K562 (cell line): ENCODE results near the gene TPRG1L. TPM values are rescaled to one million over a fixed set of nuclear protein-coding genes. Genes with fewer than 3 reads are reported as not detected.
A peak's percentile ranks its signal among the peaks of the same experiment; 100 is the strongest.

Source experiments
- ATF1 ChIP-seq, 2 experiments: fragments of 450-650 bp in 1 of 2; IDR thresholded peaks; 2 replicates each; pipeline ENCODE4 v1.6.1; 2016; ENCODE audit warnings: missing compliant biosample characterization in 1 of 2, missing genetic modification characterization in 1 of 2
- BACH1 ChIP-seq: fragments of 200-800 bp; sonication (Bioruptor generic); IDR thresholded peaks from 2 replicates; pipeline ENCODE4 v1.6.1; 2016; ENCODE audit warnings: missing genetic modification characterization, missing compliant biosample characterization
- ETV5 ChIP-seq: sonication (generic); formaldehyde crosslinking; IDR thresholded peaks from 2 replicates; pipeline ENCODE4 v1.4.0; 2020; ENCODE audit warnings: low read depth, mild to moderate bottlenecking, missing genetic modification reagents
- HMG20B ChIP-seq: fragments of 250-450 bp; sonication (Bioruptor Pico); IDR thresholded peaks from 2 replicates; pipeline ENCODE4 v1.5.0; 2021; ENCODE audit warnings: mild to moderate bottlenecking
- HNRNPH1 ChIP-seq: fragments of 200-400 bp; formaldehyde crosslinking; optimal IDR thresholded peaks from 2 replicates; pipeline ENCODE3; 2017; ENCODE audit warnings: low read depth, mild to moderate bottlenecking, low read length, moderate library complexity
- ILF3 ChIP-seq: fragments of 450-650 bp; IDR thresholded peaks from 2 replicates; pipeline ENCODE4 v1.6.1; 2018; ENCODE audit warnings: antibody characterized with exemption, mild to moderate bottlenecking, moderate library complexity, borderline replicate concordance
- MTA1 ChIP-seq: fragments of 450-650 bp; IDR thresholded peaks from 2 replicates; pipeline ENCODE4 v1.6.1; 2017; ENCODE audit warnings: borderline replicate concordance
- NR3C1 ChIP-seq: sonication (generic); formaldehyde crosslinking; IDR thresholded peaks from 2 replicates; pipeline ENCODE4 v1.8.1; 2022; ENCODE audit warnings: missing genetic modification reagents
- PHB ChIP-seq: fragments of 250-450 bp; sonication (Bioruptor Pico); IDR thresholded peaks from 2 replicates; pipeline ENCODE4 v1.5.0; 2021
- SIN3B ChIP-seq: fragments of 450-650 bp; IDR thresholded peaks from 2 replicates; pipeline ENCODE4 v1.6.1; 2017; ENCODE audit warnings: low read depth, mild to moderate bottlenecking, moderate library complexity
- SREBF1 ChIP-seq: fragments of 150-350 bp; IDR thresholded peaks from 2 replicates; pipeline ENCODE4 v1.6.1; 2014; ENCODE audit warnings: antibody characterized with exemption, low read depth, low read length, borderline replicate concordance
- SUPT5H ChIP-seq: fragments of 450-650 bp; IDR thresholded peaks from 2 replicates; pipeline ENCODE4 v1.6.1; 2016
- TEAD4 ChIP-seq, 2 experiments: sonication (generic) in 1 of 2; formaldehyde crosslinking in 1 of 2; IDR thresholded peaks; 2 replicates each; pipeline versions ENCODE4 v1.6.1 to v1.8.0; 2012 to 2022; ENCODE audit warnings: borderline replicate concordance in 1 of 2, inconsistent platforms in 1 of 2, low read length in 1 of 2, mild to moderate bottlenecking in 1 of 2, missing genetic modification reagents in 1 of 2
- TGIF2 ChIP-seq: sonication (generic); formaldehyde crosslinking; IDR thresholded peaks from 2 replicates; pipeline ENCODE4 v1.8.1; 2022; ENCODE audit warnings: mild to moderate bottlenecking, missing genetic modification reagents, moderate library complexity
- XRCC5 ChIP-seq: fragments of 200-400 bp; formaldehyde crosslinking; IDR thresholded peaks from 2 replicates; pipeline ENCODE4 v1.6.1; 2017; ENCODE audit warnings: low read depth, mild to moderate bottlenecking, low read length
- ZBTB8A ChIP-seq: fragments of 450-650 bp; IDR thresholded peaks from 2 replicates; pipeline ENCODE4 v1.6.1; 2018; ENCODE audit warnings: mild to moderate bottlenecking, moderate library complexity; ENCODE audit not compliant: partially characterized antibody
- ZFP36 ChIP-seq: fragments of 150-350 bp; IDR thresholded peaks from 2 replicates; pipeline ENCODE4 v1.6.1; 2018; ENCODE audit warnings: low read length, low read depth; ENCODE audit not compliant: partially characterized antibody
- ZFX ChIP-seq: sonication (generic); formaldehyde crosslinking; IDR thresholded peaks from 2 replicates; pipeline ENCODE4 v1.8.0; 2022; ENCODE audit warnings: mild to moderate bottlenecking, missing genetic modification reagents, moderate library complexity
- ZNF224 ChIP-seq: sonication (generic); formaldehyde crosslinking; IDR thresholded peaks from 2 replicates; pipeline ENCODE4 v1.8.0; 2022; ENCODE audit warnings: mild to moderate bottlenecking, missing genetic modification reagents
- ZNF282 ChIP-seq: sonication (generic); formaldehyde crosslinking; IDR thresholded peaks from 2 replicates; pipeline ENCODE4 v1.8.1; 2023; ENCODE audit warnings: missing genetic modification reagents
- ZNF384 ChIP-seq: IDR thresholded peaks from 2 replicates; pipeline ENCODE4 v1.6.1; 2012; ENCODE audit warnings: low read depth, low read length, improper control_type of control experiment
- ZNF696 ChIP-seq: fragments of 250-450 bp; sonication (Bioruptor Pico); conservative IDR thresholded peaks from 2 replicates; pipeline ENCODE4 v1.4.0; 2020; ENCODE audit warnings: mild to moderate bottlenecking, moderate library complexity
- ZZZ3 ChIP-seq: fragments of 450-650 bp; IDR thresholded peaks from 2 replicates; pipeline ENCODE4 v1.6.1; 2016; ENCODE audit warnings: antibody characterized with exemption, mild to moderate bottlenecking, moderate library complexity
- polyA plus RNA-seq, 8 experiments: library from polyadenylated mRNA; depleted of rRNA in 4 of 8; stranded (reverse) in 5 of 8; unstranded in 3 of 8; fragments of >200 nt; fragmentation: Nextera tagmentation in 2 of 8; fragmentation: Illumina TruSeq in 1 of 8; extraction: Ambion mirVana in 2 of 8; extraction: Trizol in 1 of 8; gene quantifications; 2 replicates each; pipeline versions ENCODE4 v1.2.1 to v1.2.3, GENCODE V29; 2011 to 2014; ENCODE audit warnings: inconsistent platforms in 1 of 8, missing spikeins in 1 of 8
- total RNA-seq, 7 experiments: library from RNA; depleted of rRNA in 6 of 7; stranded (reverse); fragments of >200 nt in 6 of 7; fragmentation: Illumina TruSeq in 2 of 7; extraction: Trizol in 2 of 7; gene quantifications; 2 replicates each; pipeline versions ENCODE4 v1.2.1 to v1.2.3, GENCODE V29; 2011 to 2021; ENCODE audit warnings: low replicate concordance in 1 of 7
- TF ChIP-seq, protein P1 (sequence below): fragments of 250-450 bp; sonication (Bioruptor Pico); IDR thresholded peaks from 2 replicates; pipeline ENCODE4 v1.8.0; 2022; ENCODE audit warnings: moderate library complexity, mild to moderate bottlenecking, inconsistent platforms
- TF ChIP-seq, protein P2 (sequence below): fragments of 250-450 bp; sonication (Bioruptor Pico); IDR thresholded peaks from 2 replicates; pipeline ENCODE4 v1.8.0; 2022; ENCODE audit warnings: inconsistent platforms
- TF ChIP-seq, protein P3 (sequence below): sonication (generic); formaldehyde crosslinking; IDR thresholded peaks from 2 replicates; pipeline ENCODE4 v1.8.1; 2022; ENCODE audit warnings: missing genetic modification reagents

Gene TPRG1L
- total and polyA plus RNA-seq, 9 of the 15 experiments (the other 6 are each of a cell fraction or from before 2014, with no cell fraction given): 1.6 to 11.0 (median 6.2) TPM

DNA sequence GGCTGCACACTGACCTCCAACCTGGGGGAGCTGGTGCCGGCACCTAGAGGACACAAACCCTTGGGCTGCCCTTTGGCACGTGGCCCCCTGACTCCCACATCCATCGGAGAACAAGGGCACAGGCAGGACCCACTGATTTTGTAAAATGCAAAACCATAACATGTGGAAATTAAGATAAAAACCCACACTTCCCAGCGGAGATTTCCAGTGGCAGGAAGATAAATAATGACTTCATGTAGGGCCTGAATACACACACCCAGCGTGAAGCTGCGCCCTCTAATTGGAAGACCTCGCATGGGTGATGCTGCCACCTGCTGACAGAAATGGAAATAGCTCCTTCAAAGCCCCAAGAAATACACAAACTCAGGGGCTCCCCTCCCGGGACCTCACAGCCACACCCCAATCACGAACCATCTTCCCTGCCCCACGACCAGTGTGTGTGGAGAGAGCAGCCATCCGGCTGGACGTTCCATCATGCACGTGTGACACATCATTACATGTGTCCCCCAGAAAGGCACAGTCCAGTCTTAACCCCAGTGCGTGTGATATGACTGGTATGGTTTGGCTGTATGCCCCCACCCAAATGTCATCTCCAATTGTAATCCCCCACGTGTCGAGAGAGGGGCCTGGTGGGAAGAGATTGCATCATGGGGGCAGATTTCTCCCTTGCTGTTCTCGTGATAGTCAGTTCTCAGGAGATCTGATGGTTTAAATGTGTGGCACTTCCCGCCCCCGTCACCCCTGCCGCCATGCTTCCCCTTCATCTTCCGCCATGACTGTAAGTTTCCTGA lies 5.7 kb upstream of the TPRG1L start (continued):
- TF ChIP-seq, protein P1, sequence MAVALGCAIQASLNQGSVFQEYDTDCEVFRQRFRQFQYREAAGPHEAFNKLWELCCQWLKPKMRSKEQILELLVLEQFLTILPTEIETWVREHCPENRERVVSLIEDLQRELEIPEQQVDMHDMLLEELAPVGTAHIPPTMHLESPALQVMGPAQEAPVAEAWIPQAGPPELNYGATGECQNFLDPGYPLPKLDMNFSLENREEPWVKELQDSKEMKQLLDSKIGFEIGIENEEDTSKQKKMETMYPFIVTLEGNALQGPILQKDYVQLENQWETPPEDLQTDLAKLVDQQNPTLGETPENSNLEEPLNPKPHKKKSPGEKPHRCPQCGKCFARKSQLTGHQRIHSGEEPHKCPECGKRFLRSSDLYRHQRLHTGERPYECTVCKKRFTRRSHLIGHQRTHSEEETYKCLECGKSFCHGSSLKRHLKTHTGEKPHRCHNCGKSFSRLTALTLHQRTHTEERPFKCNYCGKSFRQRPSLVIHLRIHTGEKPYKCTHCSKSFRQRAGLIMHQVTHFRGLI: no peak
- no peak for TF ChIP-seq ZFX (CRISPR knock-in tag)
- no peak; the same call in 1 of the 2 replicates for TF ChIP-seq XRCC5
- TF ChIP-seq TGIF2 (CRISPR knock-in tag): no peak
- no peak for TF ChIP-seq NR3C1 (CRISPR knock-in tag)
- TF ChIP-seq ZFP36: no peak
- TF ChIP-seq ZNF384: no peak
- no peak for TF ChIP-seq ZNF224 (CRISPR knock-in tag)
- TF ChIP-seq ZNF282 (CRISPR knock-in tag): no peak
- TF ChIP-seq BACH1: no peak
- TF ChIP-seq, protein P2, sequence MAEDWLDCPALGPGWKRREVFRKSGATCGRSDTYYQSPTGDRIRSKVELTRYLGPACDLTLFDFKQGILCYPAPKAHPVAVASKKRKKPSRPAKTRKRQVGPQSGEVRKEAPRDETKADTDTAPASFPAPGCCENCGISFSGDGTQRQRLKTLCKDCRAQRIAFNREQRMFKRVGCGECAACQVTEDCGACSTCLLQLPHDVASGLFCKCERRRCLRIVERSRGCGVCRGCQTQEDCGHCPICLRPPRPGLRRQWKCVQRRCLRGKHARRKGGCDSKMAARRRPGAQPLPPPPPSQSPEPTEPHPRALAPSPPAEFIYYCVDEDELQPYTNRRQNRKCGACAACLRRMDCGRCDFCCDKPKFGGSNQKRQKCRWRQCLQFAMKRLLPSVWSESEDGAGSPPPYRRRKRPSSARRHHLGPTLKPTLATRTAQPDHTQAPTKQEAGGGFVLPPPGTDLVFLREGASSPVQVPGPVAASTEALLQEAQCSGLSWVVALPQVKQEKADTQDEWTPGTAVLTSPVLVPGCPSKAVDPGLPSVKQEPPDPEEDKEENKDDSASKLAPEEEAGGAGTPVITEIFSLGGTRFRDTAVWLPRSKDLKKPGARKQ (CRISPR knock-in tag): no peak
- TF ChIP-seq ZZZ3: no peak
- no peak for TF ChIP-seq ATF1 (CRISPR knock-in tag; IDR thresholded peaks at IDR 0.05)
- peak; percentile 33; the same call in 1 of the 2 replicates for TF ChIP-seq ATF1 (tag; IDR thresholded peaks at IDR 0.05)
- no peak for TF ChIP-seq SUPT5H
- TF ChIP-seq, protein P3, sequence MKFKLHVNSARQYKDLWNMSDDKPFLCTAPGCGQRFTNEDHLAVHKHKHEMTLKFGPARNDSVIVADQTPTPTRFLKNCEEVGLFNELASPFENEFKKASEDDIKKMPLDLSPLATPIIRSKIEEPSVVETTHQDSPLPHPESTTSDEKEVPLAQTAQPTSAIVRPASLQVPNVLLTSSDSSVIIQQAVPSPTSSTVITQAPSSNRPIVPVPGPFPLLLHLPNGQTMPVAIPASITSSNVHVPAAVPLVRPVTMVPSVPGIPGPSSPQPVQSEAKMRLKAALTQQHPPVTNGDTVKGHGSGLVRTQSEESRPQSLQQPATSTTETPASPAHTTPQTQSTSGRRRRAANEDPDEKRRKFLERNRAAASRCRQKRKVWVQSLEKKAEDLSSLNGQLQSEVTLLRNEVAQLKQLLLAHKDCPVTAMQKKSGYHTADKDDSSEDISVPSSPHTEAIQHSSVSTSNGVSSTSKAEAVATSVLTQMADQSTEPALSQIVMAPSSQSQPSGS (CRISPR knock-in tag): no peak
- TF ChIP-seq MTA1: no peak
- no peak for TF ChIP-seq HNRNPH1
- no peak for TF ChIP-seq ZNF696 (CRISPR knock-in tag)
- TF ChIP-seq TEAD4 (IDR thresholded peaks at IDR 0.05; ENCODE audit: low read length): peak; percentile 71
- TF ChIP-seq TEAD4 (CRISPR knock-in tag; IDR thresholded peaks at IDR 0.05; ENCODE audit: borderline replicate concordance): no peak
- TF ChIP-seq ZBTB8A: no peak
- TF ChIP-seq ILF3: no peak
- no peak for TF ChIP-seq SIN3B
- TF ChIP-seq ETV5 (CRISPR knock-in tag): 0 out of 2 replicates have a peak, but pooled peaks have one; percentile 27
- no peak for TF ChIP-seq HMG20B (CRISPR knock-in tag)
- TF ChIP-seq SREBF1: no peak
- TF ChIP-seq PHB (CRISPR knock-in tag): no peak
